H1 (cell line): ENCODE measurements around the gene KMT2A. TPM values are rescaled to one million over a fixed set of nuclear protein-coding genes. Genes with fewer than 3 reads are reported as not detected.

Source experiments
- ASH2L ChIP-seq: fragments of 200-600, 300-600 bp; sonication (generic); IDR thresholded peaks from one replicate; pipeline ENCODE4 v1.7.1; 2017; ENCODE audit warnings: low read length
- POLR2A ChIP-seq, 2 experiments: IDR thresholded peaks; 1 replicate in 1 of 2; 2 replicates in 1 of 2; pipeline ENCODE4 v1.6.1; 2011; ENCODE audit warnings: low read depth in 2 of 2, low read length in 2 of 2, mild to moderate bottlenecking in 2 of 2; ENCODE audit errors: control extremely low read depth in 1 of 2
- polyA plus RNA-seq, 7 experiments: library from polyadenylated mRNA; depleted of rRNA in 3 of 7; stranded (reverse) in 5 of 7; unstranded in 2 of 7; fragments of >200 nt in 5 of 7; fragments of 200-250 nt in 2 of 7; gene quantifications; 1 replicate in 5 of 7; 2 replicates in 1 of 7; 4 replicates in 1 of 7; pipeline versions ENCODE4 v1.2.1 to v1.2.3, GENCODE V29; 2011 to 2013; ENCODE audit warnings: missing spikeins in 2 of 7, mixed read lengths in 2 of 7
- total RNA-seq: library from RNA; stranded (reverse); fragmentation: NEBNext Ultra II Directional; extraction: Animal tissue kit (Norgen Biotek cat#: 25700); gene quantifications from 2 replicates; pipeline ENCODE4 v1.2.1, GENCODE V29; 2021

The KMT2A gene
- total and polyA plus RNA-seq, 2 of the 8 experiments (the other 6 are each of a cell fraction or from before 2014, with no cell fraction given), result 35.9 to 62.1 TPM

- peak; percentile 49 for TF ChIP-seq ASH2L
- TF ChIP-seq POLR2A (IDR thresholded peaks at IDR 0.05; ENCODE audit: control extremely low read depth in 1 of 2, low read depth in 2 of 2, low read length in 2 of 2), result peak in 1 of 2 experiments; percentile 49; a peak in 1 of 3 replicates
Measured at GRCh38 chr11:118435893-118436624, at the start of gene KMT2A (continued).
